PC-3 (cell line): Measurements from ENCODE around the gene EPG5. TPM values are rescaled to one million over a fixed set of nuclear protein-coding genes. Genes with fewer than 3 reads are reported as not detected.

Experiments
- ATAC-seq: fragments of 200-7000 bp; cut with Tn5 transposase; 2 replicates; pipeline ENCODE4 v1.9.1; 2020; ENCODE audit warnings: mild to moderate bottlenecking, moderate library complexity
- BruUV-seq: library from RNA; stranded (reverse); fragments of 400-500 nt; replicated peaks from 2 replicates; lab custom pipeline; 2021; lab: Mats Ljungman, UMichigan
- CTCF ChIA-PET: fragments of 300-600 bp; sonication (Branson Sonifier 250); formaldehyde crosslinking; loops from one replicate; lab custom pipeline; 2022; ENCODE audit warnings: antibody characterized with exemption; lab: Charles Lee
- POLR2A ChIA-PET: fragments of 300-600 bp; sonication (Branson Sonifier 250); formaldehyde crosslinking; loops from one replicate; lab custom pipeline; 2022; ENCODE audit warnings: antibody characterized with exemption; ENCODE audit not compliant: unreplicated experiment; lab: Charles Lee
- DNase-seq: peaks from one replicate; pipeline ENCODE4 v3.0.0-alpha.2; 2015
- H2AFZ ChIP-seq: fragments of 300-600 bp; sonication (generic); 2 replicates; pipeline ENCODE4 v1.6.0; 2016; ENCODE audit warnings: antibody characterized with exemption, low read length
- H3F3A ChIP-seq: fragments of 300-600 bp; sonication (generic); one replicate; pipeline ENCODE4 v1.6.0; 2017; ENCODE audit warnings: antibody characterized with exemption, low read length, control low read depth, mild to moderate bottlenecking; ENCODE audit not compliant: unreplicated experiment
- H3K27ac ChIP-seq: fragments of 300-600 bp; sonication (generic); 2 replicates; pipeline ENCODE4 v1.5.1; 2016; ENCODE audit warnings: mild to moderate bottlenecking, low read length
- H3K27me3 ChIP-seq: fragments of 300-600 bp; sonication (generic); 2 replicates; pipeline ENCODE4 v1.6.1; 2016; ENCODE audit warnings: low read length, mixed read lengths
- H3K36me3 ChIP-seq: fragments of 300-600 bp; sonication (generic); 2 replicates; pipeline ENCODE4 v1.6.1; 2016; ENCODE audit warnings: low read depth, mixed run types, low read length, mixed read lengths
- H3K4me1 ChIP-seq: fragments of 300-600 bp; sonication (generic); 2 replicates; pipeline ENCODE4 v1.5.1; 2016; ENCODE audit warnings: low read length; ENCODE audit not compliant: insufficient read depth
- H3K4me2 ChIP-seq: fragments of 300-600 bp; sonication (generic); 2 replicates; pipeline ENCODE4 v1.6.0; 2016; ENCODE audit warnings: low read length
- H3K4me3 ChIP-seq: fragments of 300-600 bp; sonication (generic); 2 replicates; pipeline ENCODE4 v1.5.1; 2016; ENCODE audit warnings: mild to moderate bottlenecking, low read length, mixed read lengths
- H3K79me2 ChIP-seq: fragments of 300-600 bp; sonication (generic); 2 replicates; pipeline ENCODE4 v1.6.1; 2017; ENCODE audit warnings: low read length, mixed read lengths
- H3K9ac ChIP-seq: fragments of 300-600 bp; sonication (generic); 2 replicates; pipeline ENCODE4 v1.6.0; 2016; ENCODE audit warnings: mild to moderate bottlenecking, low read length
- H3K9me2 ChIP-seq: fragments of 300-600 bp; sonication (generic); replicated peaks from 2 replicates; pipeline ENCODE4 v1.6.1; 2016; ENCODE audit warnings: mixed run types, low read length, mixed read lengths
- H3K9me3 ChIP-seq: fragments of 300-600 bp; sonication (generic); 2 replicates; pipeline ENCODE4 v1.6.1; 2016; ENCODE audit warnings: low read length, mixed read lengths
- H4K20me1 ChIP-seq: fragments of 300-600 bp; sonication (generic); 2 replicates; pipeline ENCODE4 v1.6.1; 2016; ENCODE audit warnings: low read length, mixed read lengths
- CTCF ChIP-seq: fragments of 300-600 bp; sonication (generic); conservative IDR thresholded peaks from 2 replicates; pipeline ENCODE4 v1.5.1; 2017; ENCODE audit warnings: antibody characterized with exemption, low read depth, mild to moderate bottlenecking, low read length
- EZH2 ChIP-seq: fragments of 300-600 bp; sonication (generic); IDR thresholded peaks from one replicate; pipeline ENCODE4 v1.6.1; 2017; ENCODE audit warnings: antibody characterized with exemption, mild to moderate bottlenecking, low read length; ENCODE audit not compliant: unreplicated experiment
- EZH2phosphoT487 ChIP-seq: fragments of 300-600 bp; sonication (generic); IDR thresholded peaks from 2 replicates; pipeline ENCODE4 v1.6.1; 2018; ENCODE audit warnings: mild to moderate bottlenecking, antibody characterized with exemption, low read length, borderline replicate concordance
- intact Hi-C: fragments of 100-400 bp; cut with micrococcal nuclease; formaldehyde crosslinking; loops from 2 replicates; pipeline ENCODE4 v1.9.0; 2023
- total RNA-seq: library from RNA; depleted of rRNA; stranded (reverse); fragments of >200 nt; gene quantifications from 2 replicates; pipeline ENCODE4 v1.2.3, GENCODE V29; 2014

Gene EPG5
- total RNA-seq, 1 experiment from 2014 or later, result 7.1 TPM

GRCh38 chr18:45845410-45845809 lies 121.7 kb downstream of the EPG5 start:
- Histone ChIP-seq H3K4me3 (no peak overlapping the region), H3K36me3 (no peaks in the 10 kb centered on the region), H3K27ac (no peak overlapping the region), H2AFZ (no peak overlapping the region), H3K27me3 (no peaks in the 10 kb centered on the region), H3F3A (no peaks in the 10 kb centered on the region), H4K20me1 (no peaks in the 10 kb centered on the region), H3K9me2 (no peaks in the 10 kb centered on the region), H3K79me2 (no peaks in the 10 kb centered on the region), H3K9ac (no peak overlapping the region), H3K4me1 (no peaks in the 10 kb centered on the region), H3K4me2 (no peak overlapping the region), H3K9me3 (no peaks in the 10 kb centered on the region)
- TF ChIP-seq EZH2, result no peak
- no peak for TF ChIP-seq CTCF
- TF ChIP-seq EZH2phosphoT487, result no peak
- ChIA-PET POLR2A (no interaction called here), CTCF (no interaction called here)
- ATAC-seq (no peak), DNase-seq (no peak)
- intact Hi-C loops, result no loop called here
- BruUV-seq, result no TSS peak

DNA sequence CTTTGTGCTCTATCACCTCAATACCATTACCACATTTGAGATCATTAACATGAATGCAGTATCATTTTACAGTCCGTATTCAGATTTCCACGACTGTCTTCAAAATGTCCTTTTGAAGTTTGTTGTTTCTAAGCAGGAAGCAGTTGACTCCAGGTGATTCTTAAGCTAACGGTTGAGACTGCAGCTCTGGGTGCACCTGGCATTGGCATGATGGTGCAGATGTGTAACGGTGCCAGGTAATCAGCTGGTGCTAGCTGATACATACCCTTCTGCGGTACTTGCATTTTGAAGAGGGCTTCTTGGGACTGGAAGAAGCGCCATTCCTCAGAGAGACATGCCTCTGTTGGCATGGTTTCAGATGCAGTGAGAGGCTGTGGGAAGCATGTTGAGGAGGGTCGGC lies 122.2 kb downstream of the EPG5 start:
- no peaks in the 10 kb centered on the region for H4K20me1 ChIP-seq
- TF ChIP-seq CTCF, result no peak
- no peak for TF ChIP-seq EZH2phosphoT487
- no peak for TF ChIP-seq EZH2
- CTCF ChIA-PET, result no interaction called here
- intact Hi-C loops, result no loop called here
- no peaks in the 10 kb centered on the region for H3K9me2 ChIP-seq
- ATAC-seq, result no peak
- no peaks in the 10 kb centered on the region for H3K4me1 ChIP-seq
- no peak overlapping the region for H2AFZ ChIP-seq
- H3K9ac ChIP-seq, result no peak overlapping the region
- no peak overlapping the region for H3K4me3 ChIP-seq
- POLR2A ChIA-PET, result no interaction called here
- no peaks in the 10 kb centered on the region for H3K79me2 ChIP-seq
- H3K27me3 ChIP-seq, result no peaks in the 10 kb centered on the region
- no peak overlapping the region for H3K27ac ChIP-seq
- BruUV-seq, result no TSS peak
- no peaks in the 10 kb centered on the region for H3K36me3 ChIP-seq
- no peaks in the 10 kb centered on the region for H3F3A ChIP-seq
- no peak overlapping the region for H3K4me2 ChIP-seq
- no peak for DNase-seq
- H3K9me3 ChIP-seq, result no peaks in the 10 kb centered on the region

GRCh38 chr18:45843019-45843418 lies 124.1 kb downstream of the EPG5 start:
- ChIA-PET POLR2A (no interaction called here), CTCF (no interaction called here)
- no peak overlapping the region for H2AFZ ChIP-seq
- ATAC-seq (no peak), DNase-seq (no peak)
- TF ChIP-seq EZH2 (no peak), CTCF (no peak), EZH2phosphoT487 (no peak)
- no peak overlapping the region for H3K4me3 ChIP-seq
- H3K27ac ChIP-seq, result no peak overlapping the region
- no TSS peak for BruUV-seq
- no peaks in the 10 kb centered on the region for H3K36me3 ChIP-seq
- no peaks in the 10 kb centered on the region for H3K79me2 ChIP-seq
- no peaks in the 10 kb centered on the region for H4K20me1 ChIP-seq
- intact Hi-C loops, result no loop called here
- no peak overlapping the region for H3K9ac ChIP-seq
- H3K27me3 ChIP-seq, result no peaks in the 10 kb centered on the region
- no peaks in the 10 kb centered on the region for H3F3A ChIP-seq
- no peaks in the 10 kb centered on the region for H3K9me2 ChIP-seq
- no peaks in the 10 kb centered on the region for H3K9me3 ChIP-seq
- H3K4me2 ChIP-seq, result no peak overlapping the region
- peaks cover 3% of the 10 kb centered on the region; the same call in 1 of the 2 replicates for H3K4me1 ChIP-seq
